HG03469 (cell line): Measurements from ENCODE around the gene AVPR1A.
"Not testable (repeated sequence)": the region's sequence is repeated elsewhere in the genome, so short reads cannot be mapped to it uniquely, and the experiment has no call there.

Source experiments
- ATAC-seq: cut with Tn5 transposase; IDR thresholded peaks from one replicate; pipeline ENCODE4 v1.9.1; 2021; ENCODE audit warnings: mild to moderate bottlenecking, moderate library complexity, moderate number of reproducible peaks; ENCODE audit not compliant: unreplicated experiment

The AVPR1A gene

GRCh38 chr12:63150713-63151622, at the start of gene AVPR1A:
Gene AVPR1A (minus strand): TSS chr12:63151201. CDS start chr12:63150836, 365 bp downstream.
- no peak for ATAC-seq

- ATAC-seq, result no peak
Measured at GRCh38 chr12:63196168-63196567, 45.2 kb upstream of the AVPR1A start.

- no peak for ATAC-seq
Measured at GRCh38 chr12:63179224-63179623, 28.2 kb upstream of the AVPR1A start.

DNA sequence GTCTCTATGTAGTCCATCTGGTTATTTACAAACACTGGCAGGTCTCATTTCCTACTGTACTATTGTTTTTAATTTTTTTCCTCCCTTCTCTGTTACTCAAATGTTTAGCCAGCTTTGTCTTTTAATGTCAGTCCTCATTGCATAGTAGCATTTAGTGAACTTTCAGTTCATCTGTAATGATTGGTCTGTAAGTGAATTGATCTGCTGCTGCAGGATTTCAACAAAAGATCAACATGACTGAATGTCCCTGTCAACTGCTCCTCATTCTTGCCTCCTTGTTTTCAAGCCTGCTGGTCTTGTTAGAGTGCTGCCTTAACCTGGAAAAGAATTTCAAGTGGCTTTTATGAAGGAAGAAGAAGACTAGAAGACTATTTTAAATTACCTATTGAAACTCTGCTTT, 19.3 kb upstream of the AVPR1A start:
- no peak for ATAC-seq

GRCh38 chr12:63167741-63168140, 16.7 kb upstream of the AVPR1A start:
- not testable (repeated sequence) for ATAC-seq

GRCh38 chr12:63164911-63165310, 13.9 kb upstream of the AVPR1A start:
- no peak for ATAC-seq

DNA sequence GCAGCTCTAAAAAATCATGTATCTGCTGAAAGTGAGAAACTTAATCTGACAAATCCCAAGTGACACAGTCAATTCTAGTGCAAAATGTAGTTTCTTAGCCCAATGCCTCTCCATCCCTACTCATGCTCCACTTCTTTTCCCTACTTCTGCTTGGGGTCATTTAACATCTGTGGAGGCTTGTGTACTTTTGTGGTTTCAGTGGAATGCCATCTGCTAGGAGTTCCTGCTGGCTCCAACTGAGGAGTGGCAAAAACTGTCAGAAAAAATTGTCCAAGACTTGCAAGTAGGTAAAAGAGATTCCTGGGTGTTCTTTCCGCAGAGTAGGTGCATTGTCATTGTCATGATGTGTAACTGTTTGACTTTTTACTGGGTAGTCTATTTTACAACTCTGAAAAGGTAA, 12.5 kb upstream of the AVPR1A start:
- no peak for ATAC-seq

DNA sequence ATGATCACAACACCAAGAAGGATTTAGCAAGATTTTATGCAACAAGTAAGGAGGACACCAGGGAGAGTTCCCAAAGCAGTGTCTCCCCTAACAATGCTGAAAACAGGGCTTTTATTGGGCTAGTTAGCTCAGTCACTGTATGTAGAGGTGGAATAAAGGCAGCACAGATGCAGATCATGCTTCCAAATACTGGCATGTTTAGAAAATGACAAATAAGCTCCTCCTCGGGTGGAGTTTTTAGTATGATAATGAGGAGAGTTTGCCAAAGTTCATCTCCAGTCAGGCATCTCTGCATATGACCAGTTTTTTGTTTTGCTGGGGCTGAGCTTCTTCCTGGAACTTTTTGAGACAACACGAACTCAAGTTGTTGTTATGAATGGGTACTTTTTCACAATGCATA, 4.4 kb upstream of the AVPR1A start:
- ATAC-seq, result no peak

- ATAC-seq, result no peak
Measured at GRCh38 chr12:63154560-63154959, 3.6 kb upstream of the AVPR1A start.

GRCh38 chr12:63152321-63152700, 1.3 kb upstream of the AVPR1A start:
- no peak for ATAC-seq

DNA sequence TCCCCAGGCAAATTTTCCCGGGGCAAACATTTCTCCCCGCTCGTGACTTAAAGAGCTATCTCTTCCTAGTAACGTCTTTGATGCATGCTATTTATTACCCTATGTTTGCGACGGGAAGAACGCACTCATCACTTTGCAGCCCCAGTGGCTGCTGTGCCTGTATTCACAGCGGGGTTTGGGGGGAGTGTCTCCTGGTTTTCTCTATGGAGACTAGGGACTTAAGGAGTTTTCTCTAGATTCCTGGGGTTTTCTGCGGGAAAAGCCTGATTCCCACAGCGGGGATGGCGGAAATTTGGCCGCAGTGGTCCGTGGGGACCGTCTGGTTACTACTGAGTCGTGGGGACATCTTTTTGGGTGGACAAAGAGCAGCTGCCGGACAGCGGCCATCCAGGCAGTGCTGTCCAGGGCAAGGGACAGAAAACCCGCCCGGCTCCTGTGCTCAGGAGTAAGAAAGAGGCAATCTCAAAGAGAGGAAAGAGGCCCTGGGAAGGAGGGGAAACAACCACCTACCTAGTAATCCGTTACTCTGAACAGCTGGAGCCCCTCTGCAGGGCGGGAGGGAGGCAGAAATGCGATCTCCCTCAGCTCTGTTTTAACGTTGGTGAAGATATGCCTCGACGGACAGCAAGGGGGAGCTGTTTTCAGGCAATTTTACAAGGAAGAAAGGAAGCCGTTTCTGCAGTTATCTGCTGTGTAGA, 771 bp upstream of the AVPR1A start:
- peak; percentile 58 for ATAC-seq

GRCh38 chr12:63149909-63150712, 890 bp downstream of the AVPR1A start:
- ATAC-seq, result no peak

DNA sequence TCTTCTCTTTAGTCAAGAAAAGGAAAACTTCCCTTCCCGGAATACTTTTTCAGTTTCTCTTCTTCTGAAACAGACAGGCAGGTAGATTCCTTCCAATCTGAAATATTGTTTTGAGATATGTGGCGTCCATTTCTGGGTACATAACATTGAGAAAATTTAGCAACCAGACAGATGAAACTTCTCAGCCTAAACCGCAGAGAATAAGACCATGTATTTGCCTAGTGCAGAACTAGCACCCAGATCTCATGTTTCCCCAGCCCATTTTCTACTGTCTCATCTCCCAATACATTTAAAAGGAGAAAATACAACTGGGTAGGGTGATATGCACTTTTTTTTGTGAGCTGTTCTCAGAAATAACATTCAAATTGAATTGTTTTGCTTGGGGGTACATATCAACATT, 6.4 kb downstream of the AVPR1A start:
- no peak for ATAC-seq

DNA sequence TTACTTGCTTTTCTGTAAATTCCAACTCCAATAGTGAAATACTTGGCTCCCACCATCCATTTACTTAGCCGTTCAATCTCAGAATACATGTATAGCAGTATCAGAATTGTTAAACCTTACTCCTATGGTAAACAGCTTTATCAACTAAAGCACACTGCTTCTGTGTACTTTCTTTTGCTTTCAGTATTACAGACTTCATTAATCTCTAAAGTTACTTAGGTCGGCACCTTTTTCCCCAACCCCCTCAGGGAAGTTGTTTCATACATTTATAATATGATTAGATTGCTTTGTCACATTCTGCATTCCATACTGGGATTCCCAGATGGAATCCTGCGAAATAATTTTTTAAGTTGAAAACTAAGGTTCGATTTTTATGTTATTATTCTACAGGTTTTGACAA, 12.5 kb downstream of the AVPR1A start:
- ATAC-seq, result no peak

GRCh38 chr12:63133981-63134380, 17.0 kb downstream of the AVPR1A start:
- ATAC-seq, result no peak

- ATAC-seq, result no peak
Measured at GRCh38 chr12:63132201-63132600, 18.8 kb downstream of the AVPR1A start.

DNA sequence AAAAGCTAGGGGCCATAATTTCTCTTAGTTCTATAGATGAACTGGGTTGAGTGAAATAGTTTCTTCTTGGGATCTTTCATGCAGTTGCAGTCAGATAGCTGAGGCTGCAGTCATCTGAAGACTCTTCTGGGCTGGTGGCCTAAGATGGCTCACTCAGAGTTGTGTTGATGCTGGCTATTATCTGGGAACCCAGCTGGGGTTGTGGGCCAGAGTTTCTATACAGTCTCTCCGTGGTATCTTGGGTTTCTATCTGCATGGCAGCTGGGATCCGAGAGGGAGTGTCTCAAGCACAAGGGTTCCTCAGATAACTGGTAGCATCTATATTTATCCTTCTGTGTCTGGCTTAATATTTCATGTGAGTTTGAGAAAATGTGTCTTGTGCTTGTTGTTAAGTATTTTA, 21.1 kb downstream of the AVPR1A start:
- ATAC-seq, result no peak

GRCh38 chr12:63124778-63125177, 26.2 kb downstream of the AVPR1A start:
- ATAC-seq, result no peak

DNA sequence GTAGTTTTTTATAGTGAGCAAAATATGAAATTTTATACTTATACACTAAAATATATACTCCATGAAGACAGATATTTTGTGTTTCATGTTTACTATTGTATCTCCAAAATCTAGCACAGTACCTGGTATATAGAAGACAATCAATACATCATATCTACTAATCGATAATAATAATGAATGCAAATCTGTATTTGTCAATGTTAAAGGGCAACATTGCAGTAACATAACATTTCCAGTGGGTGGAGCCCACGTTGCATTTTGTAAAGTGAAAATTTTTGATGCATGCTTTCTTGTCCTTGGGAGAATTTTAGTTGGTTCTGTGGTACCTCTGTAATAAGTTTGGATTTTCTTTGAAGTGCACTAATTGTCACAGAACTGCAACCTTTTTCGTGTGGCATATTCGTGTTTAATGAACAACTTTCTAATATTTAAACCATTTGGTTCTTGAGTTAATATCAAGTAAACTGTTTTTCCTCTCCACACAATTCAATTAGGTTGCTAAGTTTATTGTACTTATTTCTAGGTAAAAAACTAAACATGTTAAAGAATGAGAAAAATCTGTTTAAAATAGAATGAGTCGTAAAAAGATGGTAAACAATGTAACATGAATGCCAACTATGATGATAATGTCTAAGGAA, 47.4 kb downstream of the AVPR1A start:
- ATAC-seq, result no peak

DNA sequence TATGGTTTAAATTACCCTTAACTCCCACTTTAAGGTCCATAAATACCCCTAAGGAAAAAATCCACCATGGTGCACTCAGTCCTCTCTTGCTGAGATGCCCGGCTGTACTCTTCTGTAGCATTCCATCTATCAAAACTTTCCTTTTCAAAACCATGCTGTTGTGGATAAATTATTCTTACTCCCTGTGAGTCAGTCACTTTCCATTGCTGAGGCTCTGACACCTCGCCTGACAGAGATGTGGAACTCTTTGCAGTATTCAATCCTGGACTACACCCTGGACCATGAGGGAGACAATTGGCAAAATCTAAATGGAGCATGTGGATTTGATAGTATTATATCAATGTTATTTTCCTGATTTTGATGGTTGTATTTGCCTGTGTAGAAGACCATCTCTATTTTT, 49.1 kb downstream of the AVPR1A start:
- ATAC-seq, result no peak

DNA sequence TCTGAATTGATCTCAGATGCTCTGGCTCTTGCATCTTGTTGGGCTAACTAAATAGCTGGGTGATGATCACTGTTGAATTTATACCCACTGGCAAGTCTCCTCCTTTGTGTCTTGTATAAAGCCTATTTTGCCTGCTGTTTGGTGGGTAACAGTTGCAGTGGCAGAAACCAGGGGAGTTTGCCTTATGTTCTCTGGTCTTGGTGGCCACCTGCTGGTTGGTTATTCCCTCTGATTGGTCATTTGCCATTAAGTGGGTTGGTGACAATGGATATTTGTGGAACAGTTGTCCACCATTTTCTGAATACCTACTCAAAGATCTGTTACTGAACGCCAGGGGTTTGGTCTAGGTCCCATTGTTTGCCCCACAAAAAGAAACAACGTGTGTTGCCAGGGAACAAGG, 52.1 kb downstream of the AVPR1A start:
- no peak for ATAC-seq
